Transverse colon (tissue), 4 donors: ENCODE data around the gene MRC1. TPM values are rescaled to one million over a fixed set of nuclear protein-coding genes. Genes with fewer than 3 reads are reported as not detected.

Experiments used
- DNase-seq: peaks from one replicate; pipeline ENCODE4 v3.0.0-alpha.2; 2019
- H3K27ac ChIP-seq, 4 donors: fragments of 200-600 bp; sonication (generic); 2 replicates each; pipeline ENCODE4 v1.5.1; 2016 to 2018; ENCODE audit warnings: inconsistent platforms in 4 of 4
- H3K27me3 ChIP-seq: fragments of 200-600 bp; sonication (generic); 2 replicates; pipeline ENCODE4 v1.5.1; 2017; ENCODE audit warnings: inconsistent platforms
- H3K36me3 ChIP-seq, 4 donors: fragments of 200-600 bp; sonication (generic); 2 replicates each; pipeline ENCODE4 v1.5.1; 2017 to 2019; ENCODE audit warnings: inconsistent platforms in 4 of 4
- H3K4me1 ChIP-seq, 4 donors: fragments of 200-600 bp; sonication (generic); 2 replicates each; pipeline ENCODE4 v1.5.1; 2017 to 2020; ENCODE audit warnings: inconsistent platforms in 4 of 4
- H3K4me3 ChIP-seq, 4 donors: fragments of 200-600 bp; sonication (generic); 1 replicate in 1 of 4; 2 replicates in 3 of 4; pipeline versions ENCODE4 v1.5.1 to v1.6.1; 2017 to 2019; ENCODE audit warnings: inconsistent platforms in 4 of 4
- H3K9me3 ChIP-seq, 2 donors: fragments of 200-600 bp; sonication (generic); 2 replicates each; pipeline ENCODE4 v1.5.1; 2017 to 2019; ENCODE audit warnings: inconsistent platforms in 2 of 2
- EP300 ChIP-seq: sonication (generic); formaldehyde crosslinking; IDR thresholded peaks from one replicate; pipeline ENCODE4 v1.6.1; 2017; ENCODE audit warnings: antibody characterized with exemption, low read depth
- POLR2A ChIP-seq: fragments of 450-650 bp; IDR thresholded peaks from one replicate; pipeline ENCODE4 v1.6.1; 2016; ENCODE audit warnings: antibody characterized with exemption, mild to moderate bottlenecking, moderate library complexity
- POLR2AphosphoS5 ChIP-seq, 3 donors: sonication (generic); formaldehyde crosslinking; IDR thresholded peaks; one replicate each; pipeline ENCODE4 v1.6.1; 2016; ENCODE audit warnings: antibody characterized with exemption in 3 of 3
- WGBS, 2 donors: methylation state at CpG; one replicate each; pipeline ENCODE4 v1.1.5; 2018; ENCODE audit warnings: low coverage in 1 of 2; 5-methylcytosine and 5-hydroxymethylcytosine counted together
- in situ Hi-C, 4 donors: fragments of 200-750 bp; cut with MboI; loops; one replicate each; pipeline versions ENCODE4 v1.15.0 to v1.15.1; 2017; ENCODE audit warnings: low sequenced_read_pairs in 3 of 4, low pct_ligation_motif_present in 1 of 4, low pct_unique_long_range_greater_than_20kb in 1 of 4
- intact Hi-C: fragments of 100-400 bp; cut with DNase I; formaldehyde crosslinking; loops from one replicate; pipeline ENCODE4 v1.15.1; 2023; ENCODE audit warnings: low total_unique reads
- total RNA-seq, 4 donors: library from RNA; depleted of rRNA; stranded (reverse); fragments of >200 nt; gene quantifications; one replicate each; pipeline ENCODE4 v1.1.0, GENCODE V29; 2016
- TF ChIP-seq, protein P1 (sequence below), 5 experiments: fragments of 200-600 bp in 3 of 5; fragments of 450-650 bp in 2 of 5; sonication (generic) in 3 of 5; IDR thresholded peaks; 1 replicate in 2 of 5; 2 replicates in 3 of 5; pipeline ENCODE4 v1.5.1; 2016 to 2017; ENCODE audit warnings: antibody characterized with exemption in 5 of 5, inconsistent platforms in 3 of 5, mild to moderate bottlenecking in 2 of 5, moderate library complexity in 1 of 5

MRC1 gene
- 10 to 100 TPM in 2 of 4 donors, 1 to 10 TPM in 2; 2.8 to 22.1 (median 15.2) TPM for total RNA-seq

DNA sequence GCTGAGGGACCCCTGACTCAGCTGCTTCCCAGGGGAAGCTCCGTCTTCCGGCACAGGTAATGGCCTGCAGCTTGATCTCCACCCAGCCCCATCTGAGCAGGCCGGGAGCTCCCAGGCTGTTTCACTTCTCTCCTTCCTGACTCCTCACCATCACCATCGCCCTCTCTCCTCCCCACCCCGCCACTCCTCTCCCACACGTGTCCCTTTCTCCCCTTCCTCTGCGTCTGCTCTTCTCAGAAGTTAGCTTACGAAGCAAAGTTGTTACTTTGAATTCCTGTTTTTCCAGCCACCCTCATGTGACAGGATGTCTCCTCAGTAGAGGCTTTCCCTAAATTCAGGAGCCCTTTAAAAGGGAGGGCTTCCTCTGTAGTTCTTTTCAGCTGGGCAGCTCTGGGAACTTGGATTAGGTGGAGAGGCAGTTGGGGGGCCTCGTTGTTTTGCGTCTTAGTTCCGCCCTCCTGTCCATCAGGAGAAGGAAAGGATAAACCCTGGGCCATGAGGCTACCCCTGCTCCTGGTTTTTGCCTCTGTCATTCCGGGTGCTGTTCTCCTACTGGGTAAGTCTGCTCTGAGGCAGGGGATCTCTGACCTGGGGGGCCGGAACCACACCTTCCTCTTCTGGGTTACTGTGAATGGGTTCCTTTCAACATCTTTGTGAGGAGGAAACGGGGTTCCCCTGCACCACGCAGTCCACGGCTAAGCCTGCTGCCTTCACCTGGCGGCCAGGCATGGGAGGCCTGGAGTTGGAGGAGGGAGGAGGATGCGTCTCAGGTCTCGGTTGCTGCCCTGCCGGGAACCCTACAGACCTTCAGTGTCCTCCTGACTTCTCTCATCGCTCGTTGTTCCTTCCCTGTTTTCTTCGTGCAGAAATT, at the start of gene MRC1:
MRC1 (plus strand) TSS at position 378 of the 871 bp plus-strand sequence; CDS start at position 496, 118 bp downstream.
- peak within 1 kb of the TSS in 1 of 4 donors; percentile 3 for H3K27ac ChIP-seq
- H3K27me3 ChIP-seq, result no peaks in the 10 kb centered on the region
- in situ Hi-C loops, result no loop called here
- no peaks in the 10 kb centered on the region for H3K4me1 ChIP-seq
- peak within 1 kb of the TSS in 2 of 4 donors; percentile 2 to 16 for H3K4me3 ChIP-seq
- TF ChIP-seq, protein P1, sequence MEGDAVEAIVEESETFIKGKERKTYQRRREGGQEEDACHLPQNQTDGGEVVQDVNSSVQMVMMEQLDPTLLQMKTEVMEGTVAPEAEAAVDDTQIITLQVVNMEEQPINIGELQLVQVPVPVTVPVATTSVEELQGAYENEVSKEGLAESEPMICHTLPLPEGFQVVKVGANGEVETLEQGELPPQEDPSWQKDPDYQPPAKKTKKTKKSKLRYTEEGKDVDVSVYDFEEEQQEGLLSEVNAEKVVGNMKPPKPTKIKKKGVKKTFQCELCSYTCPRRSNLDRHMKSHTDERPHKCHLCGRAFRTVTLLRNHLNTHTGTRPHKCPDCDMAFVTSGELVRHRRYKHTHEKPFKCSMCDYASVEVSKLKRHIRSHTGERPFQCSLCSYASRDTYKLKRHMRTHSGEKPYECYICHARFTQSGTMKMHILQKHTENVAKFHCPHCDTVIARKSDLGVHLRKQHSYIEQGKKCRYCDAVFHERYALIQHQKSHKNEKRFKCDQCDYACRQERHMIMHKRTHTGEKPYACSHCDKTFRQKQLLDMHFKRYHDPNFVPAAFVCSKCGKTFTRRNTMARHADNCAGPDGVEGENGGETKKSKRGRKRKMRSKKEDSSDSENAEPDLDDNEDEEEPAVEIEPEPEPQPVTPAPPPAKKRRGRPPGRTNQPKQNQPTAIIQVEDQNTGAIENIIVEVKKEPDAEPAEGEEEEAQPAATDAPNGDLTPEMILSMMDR (IDR thresholded peaks at IDR 0.05), result no peak
- TF ChIP-seq POLR2AphosphoS5 (IDR thresholded peaks at IDR 0.05) (no peak), POLR2A (no peak), EP300 (no peak)
- WGBS, 2 donors, result 63 to 75% methylated on average over 14 to 23 of the region's 23 CpGs
- intact Hi-C loops, result no loop called here
- H3K36me3 ChIP-seq, result no peaks in the 10 kb centered on the region
- peak; percentile 17 for DNase-seq
- no peaks in the 10 kb centered on the region for H3K9me3 ChIP-seq

GRCh38 chr10:17764142-17764541, 45.0 kb upstream of the MRC1 start:
- intact Hi-C loops (no loop called here), in situ Hi-C loops (no loop called here)
- 66 to 85% methylated on average over 4 of the region's 4 CpGs for WGBS, 2 donors
- Histone ChIP-seq H3K27me3 (no peaks in the 10 kb centered on the region), H3K36me3 (no peaks in the 10 kb centered on the region), H3K4me3 (no peak overlapping the region), H3K4me1 (peaks cover 0 to 27% (median 13%) of the 10 kb centered on the region in 4 donors), H3K9me3 (no peaks in the 10 kb centered on the region), H3K27ac (no peak overlapping the region)
- no peak for DNase-seq
- TF ChIP-seq, protein P1 (IDR thresholded peaks at IDR 0.05), result no peak
- TF ChIP-seq EP300, result no peak
- no peak for TF ChIP-seq POLR2A
- TF ChIP-seq POLR2AphosphoS5 (IDR thresholded peaks at IDR 0.05), result no peak

DNA sequence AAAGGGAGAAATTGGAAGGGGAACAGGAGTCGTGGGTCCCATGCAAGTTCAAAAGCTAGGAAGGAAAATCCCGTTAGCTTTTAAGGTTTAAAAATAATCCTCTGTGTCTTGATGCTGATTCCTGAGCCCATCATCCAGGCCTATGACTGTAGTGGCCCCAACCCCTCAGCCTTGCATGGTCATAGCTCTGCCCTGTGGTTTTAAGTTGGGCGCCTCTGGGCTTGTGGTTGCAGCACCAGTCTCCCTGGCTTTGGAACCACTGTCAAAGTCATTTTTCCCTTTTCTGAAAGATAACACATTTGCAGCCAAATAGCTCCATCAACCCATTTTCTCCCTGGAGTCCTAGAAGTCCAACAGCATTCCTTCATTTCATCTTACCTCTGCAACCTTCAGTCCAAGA, 43.5 kb upstream of the MRC1 start:
- H3K27me3 ChIP-seq, result no peaks in the 10 kb centered on the region
- peaks cover 0 to 17% (median 8%) of the 10 kb centered on the region in 4 donors for H3K4me1 ChIP-seq
- 58 to 72% methylated on average over 3 of the region's 3 CpGs for WGBS, 2 donors
- intact Hi-C loops, result no loop called here
- H3K4me3 ChIP-seq, result no peak overlapping the region
- no peaks in the 10 kb centered on the region for H3K9me3 ChIP-seq
- in situ Hi-C loops, result no loop called here
- no peaks in the 10 kb centered on the region for H3K36me3 ChIP-seq
- DNase-seq, result no peak
- TF ChIP-seq POLR2AphosphoS5 (IDR thresholded peaks at IDR 0.05) (no peak), EP300 (no peak), POLR2A (no peak)
- TF ChIP-seq, protein P1 (IDR thresholded peaks at IDR 0.05), result no peak
- H3K27ac ChIP-seq, result no peak overlapping the region

- whole genome bisulfite sequencing, 2 donors, result 85% methylated on average over 1 of the region's 1 CpG; no CpG with 5 or more reads in 1 of the 2 donors
- Histone ChIP-seq H3K4me3 (no peak overlapping the region), H3K9me3 (no peaks in the 10 kb centered on the region), H3K36me3 (no peaks in the 10 kb centered on the region), H3K27me3 (no peaks in the 10 kb centered on the region), H3K27ac (no peak overlapping the region), H3K4me1 (peaks cover 0 to 6% (median 3%) of the 10 kb centered on the region in 4 donors)
- in situ Hi-C loops, result no loop called here
- intact Hi-C loops, result no loop called here
- TF ChIP-seq, protein P1 (IDR thresholded peaks at IDR 0.05), result no peak
- no peak for TF ChIP-seq POLR2A
- TF ChIP-seq POLR2AphosphoS5 (IDR thresholded peaks at IDR 0.05), result no peak
- no peak for TF ChIP-seq EP300
- DNase-seq, result no peak
Observed at GRCh38 chr10:17766731-17767130, 42.4 kb upstream of the MRC1 start.
